ENCODE data around the gene PIP5K1A.

PIP5K1A gene

DNA sequence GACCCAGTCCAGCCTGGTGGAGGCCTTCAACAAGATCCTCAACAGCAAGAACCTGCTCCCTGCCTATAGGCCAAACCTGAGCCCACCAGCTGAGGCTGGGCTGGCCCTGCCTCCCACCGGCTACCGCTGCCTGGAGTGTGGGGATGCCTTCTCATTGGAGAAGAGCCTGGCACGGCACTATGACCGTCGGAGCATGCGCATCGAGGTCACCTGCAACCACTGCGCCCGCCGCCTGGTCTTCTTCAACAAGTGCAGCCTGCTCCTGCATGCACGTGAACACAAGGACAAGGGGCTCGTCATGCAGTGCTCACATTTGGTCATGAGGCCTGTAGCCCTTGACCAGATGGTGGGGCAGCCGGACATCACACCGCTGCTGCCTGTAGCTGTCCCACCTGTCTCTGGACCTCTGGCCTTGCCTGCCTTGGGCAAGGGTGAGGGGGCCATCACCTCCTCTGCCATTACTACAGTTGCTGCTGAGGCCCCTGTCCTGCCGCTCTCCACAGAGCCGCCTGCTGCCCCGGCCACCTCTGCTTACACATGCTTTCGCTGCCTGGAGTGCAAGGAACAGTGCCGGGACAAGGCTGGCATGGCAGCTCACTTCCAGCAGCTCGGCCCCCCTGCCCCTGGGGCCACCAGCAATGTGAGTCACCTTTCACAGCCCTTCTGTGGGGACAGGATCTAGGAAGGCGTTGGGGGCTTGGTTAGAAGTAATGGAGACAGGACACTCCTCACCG is 89.6 kb downstream of the PIP5K1A start:
- DNase-seq (ENCODE audit: extremely low read depth in 1 of 2, low read depth in 1 of 2), result no peak

GRCh38 chr1:151288502-151288901 is 90.2 kb downstream of the PIP5K1A start:
- DNase-seq (ENCODE audit: extremely low read depth in 1 of 2, low read depth in 1 of 2), result no peak

- DNase-seq (ENCODE audit: extremely low read depth in 1 of 2, low read depth in 1 of 2), result no peak
These were observed 91.0 kb downstream of the PIP5K1A start for GRCh38 chr1:151289080-151289935.

DNA sequence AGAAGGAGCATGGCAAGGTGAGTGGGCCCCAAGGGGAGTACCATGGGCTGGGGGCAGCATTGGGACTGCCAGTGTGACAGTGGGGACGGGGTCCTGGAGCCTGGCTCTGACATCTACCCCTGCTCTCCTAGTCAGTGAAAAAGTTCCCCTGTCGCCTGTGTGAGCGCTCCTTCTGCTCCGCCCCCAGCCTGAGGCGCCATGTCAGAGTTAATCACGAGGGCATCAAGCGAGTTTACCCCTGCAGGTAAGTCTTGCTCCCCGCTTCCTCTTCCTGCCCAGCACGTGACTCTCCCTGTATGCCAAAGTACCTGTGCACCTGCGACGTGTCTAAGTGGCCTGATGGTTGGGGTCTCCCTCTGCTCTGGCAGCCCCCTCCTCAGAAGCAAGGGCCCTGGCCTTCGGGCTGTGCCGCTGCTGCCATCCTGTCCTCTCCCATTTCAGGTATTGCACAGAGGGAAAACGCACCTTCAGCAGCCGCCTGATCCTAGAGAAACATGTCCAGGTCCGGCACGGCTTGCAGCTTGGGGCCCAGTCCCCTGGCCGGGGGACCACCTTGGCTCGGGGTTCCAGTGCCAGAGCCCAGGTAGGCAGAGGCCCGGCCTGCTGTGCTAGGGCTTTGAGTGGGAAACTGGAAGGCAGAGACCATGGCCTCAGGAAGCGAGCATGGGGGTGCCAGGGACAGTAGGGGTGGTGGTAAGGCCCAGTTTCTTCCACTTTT is 91.8 kb downstream of the PIP5K1A start:
- DNase-seq (ENCODE audit: extremely low read depth in 1 of 2, low read depth in 1 of 2), result no peak

DNA sequence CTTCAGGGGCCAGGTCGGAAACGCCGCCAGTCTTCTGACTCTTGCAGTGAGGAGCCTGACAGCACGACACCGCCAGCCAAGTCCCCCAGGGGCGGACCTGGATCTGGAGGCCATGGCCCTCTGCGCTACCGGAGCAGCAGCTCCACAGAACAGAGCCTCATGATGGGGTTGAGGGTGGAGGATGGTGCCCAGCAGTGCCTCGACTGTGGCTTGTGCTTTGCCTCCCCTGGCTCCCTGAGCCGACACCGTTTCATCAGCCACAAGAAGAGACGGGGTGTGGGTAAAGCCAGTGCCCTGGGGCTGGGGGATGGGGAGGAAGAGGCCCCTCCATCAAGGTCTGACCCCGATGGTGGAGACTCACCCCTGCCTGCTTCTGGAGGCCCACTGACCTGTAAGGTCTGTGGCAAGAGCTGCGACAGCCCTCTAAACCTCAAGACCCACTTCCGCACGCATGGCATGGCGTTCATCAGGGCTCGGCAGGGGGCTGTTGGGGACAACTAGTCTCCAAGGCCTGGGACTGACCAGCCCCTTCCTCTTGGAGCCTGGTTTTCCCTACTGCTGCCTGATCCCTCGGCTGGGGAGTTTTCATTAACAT is 92.5 kb downstream of the PIP5K1A start:
- no peak for DNase-seq (ENCODE audit: extremely low read depth in 1 of 2, low read depth in 1 of 2)

DNA sequence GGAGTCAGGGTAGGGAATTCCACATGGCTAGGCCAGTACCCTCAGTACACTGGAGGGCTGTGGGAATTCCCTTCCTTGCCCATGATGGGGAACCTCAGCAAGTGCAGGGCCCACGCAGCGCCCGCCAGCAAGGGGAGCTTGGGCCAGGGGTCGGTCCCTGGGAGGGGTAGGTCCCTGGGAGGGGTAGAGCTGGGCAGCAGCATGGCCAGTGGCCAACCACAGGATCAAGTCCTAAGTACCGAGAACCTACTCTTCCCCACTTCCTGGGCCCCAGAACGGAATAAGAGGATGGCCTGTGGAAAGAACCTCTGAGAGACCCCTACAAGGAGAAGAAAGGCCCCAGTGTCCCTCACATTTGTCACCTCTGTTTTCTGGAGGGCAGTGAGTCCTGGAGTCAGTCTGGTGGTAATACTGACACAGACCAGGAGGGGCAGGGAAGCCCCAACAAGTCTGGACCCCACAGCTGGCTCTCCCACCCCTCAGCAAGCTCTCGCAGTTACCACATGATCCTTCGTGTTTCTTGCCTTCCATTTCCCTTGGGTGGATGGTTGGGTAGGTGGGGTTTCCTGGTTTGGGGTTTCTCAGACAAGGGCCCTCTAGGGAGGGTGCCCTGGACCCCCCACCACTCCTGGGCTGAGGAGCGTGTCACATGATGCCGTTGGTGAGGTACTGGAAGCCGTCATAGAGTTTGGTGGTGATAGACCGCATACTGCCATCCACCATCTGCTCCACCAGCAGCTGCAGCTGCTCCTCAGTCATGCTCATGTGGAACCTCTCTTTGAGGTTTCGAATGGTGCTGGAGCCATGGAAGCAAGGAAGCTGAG is 94.1 kb downstream of the PIP5K1A start:
- DNase-seq (ENCODE audit: extremely low read depth in 1 of 2, low read depth in 1 of 2), result no peak

DNA sequence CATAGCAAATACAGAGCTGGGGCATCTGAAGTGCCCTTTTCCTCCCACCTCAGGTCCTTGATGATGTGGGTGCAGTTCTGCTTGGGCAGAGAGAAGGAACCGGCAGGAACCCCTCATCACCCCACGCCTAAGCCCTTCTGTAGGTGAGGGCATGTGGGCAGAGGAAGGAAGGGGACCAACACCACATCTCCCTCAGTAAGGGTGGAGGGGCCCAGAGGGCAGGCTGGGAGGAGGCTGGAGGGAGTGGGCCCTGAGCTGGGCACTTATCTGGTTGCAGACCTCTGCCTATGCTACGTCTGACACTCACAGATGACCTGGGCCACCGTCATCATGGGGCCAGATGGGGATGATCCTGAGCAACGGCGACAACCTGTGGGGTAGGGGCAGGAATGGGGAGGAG is 94.7 kb downstream of the PIP5K1A start:
- DNase-seq (ENCODE audit: extremely low read depth in 1 of 2, low read depth in 1 of 2), result no peak

DNA sequence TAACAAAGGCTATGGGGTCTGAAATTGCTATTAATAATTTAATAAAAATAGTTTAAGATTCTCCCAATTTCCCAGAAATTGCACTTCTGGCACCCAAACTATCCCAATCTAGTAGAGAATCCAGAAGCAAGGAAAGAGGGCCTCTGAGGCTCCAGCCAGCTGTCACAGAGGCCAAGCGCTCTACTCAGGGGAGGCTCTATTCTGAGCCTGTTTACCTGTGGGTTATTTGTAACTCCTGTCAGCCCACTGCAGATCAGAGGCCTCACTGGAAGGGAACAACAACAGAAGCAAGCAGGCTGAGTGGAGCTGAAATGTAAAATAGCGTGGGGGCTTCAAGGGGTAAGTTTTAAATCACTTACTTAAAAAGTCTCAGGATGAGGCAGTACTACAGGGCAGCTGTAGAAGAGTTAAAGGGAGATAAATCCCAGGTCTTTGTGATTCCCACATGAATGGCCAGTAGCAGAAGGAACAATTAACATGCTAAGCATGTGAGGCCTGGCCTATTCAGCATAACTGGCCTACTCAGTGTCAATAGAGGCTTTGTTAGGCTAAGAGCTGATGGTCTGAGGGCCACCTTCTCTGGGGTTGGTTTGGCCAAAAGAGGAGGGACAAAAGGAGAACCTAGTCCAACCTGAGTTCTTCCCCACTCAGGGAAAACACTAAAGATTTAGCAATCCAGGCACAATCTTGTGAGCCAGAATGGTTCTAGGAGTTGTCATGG is 96.5 kb downstream of the PIP5K1A start:
- no peak for DNase-seq (ENCODE audit: extremely low read depth in 1 of 2, low read depth in 1 of 2)
